ENCODE data around the gene NACC2.

DNA sequence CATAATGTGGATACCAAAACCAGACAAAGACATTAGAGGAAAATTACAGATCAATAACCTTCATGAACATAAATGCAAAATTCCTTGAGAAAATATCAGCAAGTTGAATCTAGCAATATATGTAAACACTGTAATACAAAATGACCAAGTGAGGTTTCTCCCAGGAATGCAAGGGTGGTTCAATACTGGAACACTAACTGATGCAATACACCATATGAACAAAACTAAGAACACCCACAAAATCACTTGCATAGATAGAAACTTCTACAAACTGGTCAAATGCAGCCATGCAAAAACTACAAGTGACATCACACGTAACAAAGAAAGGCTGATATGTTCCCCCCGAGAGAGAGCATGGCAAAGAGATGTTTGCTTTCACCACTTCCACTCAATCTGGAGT, 55.6 kb downstream of the NACC2 start:
- TF ChIP-seq, protein P1, sequence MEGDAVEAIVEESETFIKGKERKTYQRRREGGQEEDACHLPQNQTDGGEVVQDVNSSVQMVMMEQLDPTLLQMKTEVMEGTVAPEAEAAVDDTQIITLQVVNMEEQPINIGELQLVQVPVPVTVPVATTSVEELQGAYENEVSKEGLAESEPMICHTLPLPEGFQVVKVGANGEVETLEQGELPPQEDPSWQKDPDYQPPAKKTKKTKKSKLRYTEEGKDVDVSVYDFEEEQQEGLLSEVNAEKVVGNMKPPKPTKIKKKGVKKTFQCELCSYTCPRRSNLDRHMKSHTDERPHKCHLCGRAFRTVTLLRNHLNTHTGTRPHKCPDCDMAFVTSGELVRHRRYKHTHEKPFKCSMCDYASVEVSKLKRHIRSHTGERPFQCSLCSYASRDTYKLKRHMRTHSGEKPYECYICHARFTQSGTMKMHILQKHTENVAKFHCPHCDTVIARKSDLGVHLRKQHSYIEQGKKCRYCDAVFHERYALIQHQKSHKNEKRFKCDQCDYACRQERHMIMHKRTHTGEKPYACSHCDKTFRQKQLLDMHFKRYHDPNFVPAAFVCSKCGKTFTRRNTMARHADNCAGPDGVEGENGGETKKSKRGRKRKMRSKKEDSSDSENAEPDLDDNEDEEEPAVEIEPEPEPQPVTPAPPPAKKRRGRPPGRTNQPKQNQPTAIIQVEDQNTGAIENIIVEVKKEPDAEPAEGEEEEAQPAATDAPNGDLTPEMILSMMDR (IDR thresholded peaks at IDR 0.05; ENCODE audit: extremely low read depth in 1 of 2, insufficient read depth in 1 of 2, low read depth in 1 of 2, low read length in 2 of 2), result no peak
- TF ChIP-seq POLR2A (IDR thresholded peaks at IDR 0.05; ENCODE audit: low read depth, low read length), result no peak
- TF ChIP-seq EZH2 (IDR thresholded peaks at IDR 0.05; ENCODE audit: borderline replicate concordance, low read depth, low read length, severe bottlenecking), result no peak
